IMR-90 (cell line): ENCODE data around the gene NAPA. TPM values are rescaled to one million over a fixed set of nuclear protein-coding genes. Genes with fewer than 3 reads are reported as not detected.

Source experiments
- ATAC-seq: fragments of 200-7000 bp; cut with Tn5 transposase; 2 replicates; pipeline ENCODE4 v1.9.1; 2020; ENCODE audit warnings: low read depth, mild to moderate bottlenecking, moderate library complexity
- BruUV-seq: library from RNA; stranded (reverse); fragments of 400-500 nt; replicated peaks from 2 replicates; lab custom pipeline; 2021; lab: Mats Ljungman, UMichigan
- CTCF ChIA-PET: fragments of 300-600 bp; formaldehyde crosslinking; extraction: SDS; loops from one replicate; lab custom pipeline; 2021; ENCODE audit warnings: antibody characterized with exemption; lab: Yijun Ruan, JAX
- POLR2A ChIA-PET: fragments of 300-600 bp; sonication (Branson Sonifier 250); formaldehyde crosslinking; loops from one replicate; lab custom pipeline; 2022; ENCODE audit warnings: antibody characterized with exemption; ENCODE audit not compliant: unreplicated experiment; lab: Charles Lee
- DNase-seq: peaks from one replicate; pipeline ENCODE4 v3.0.0; 2013
- H2AFZ ChIP-seq: replicated peaks from 2 replicates; pipeline ENCODE3; 2013; ENCODE audit warnings: low read length, mild to moderate bottlenecking; ENCODE audit not compliant: poor library complexity
- H2AK5ac ChIP-seq: 2 replicates; pipeline ENCODE4 v1.6.1; 2013; ENCODE audit warnings: low read depth, low read length, inconsistent platforms
- H2AK9ac ChIP-seq: replicated peaks from 2 replicates; pipeline ENCODE3; 2013; ENCODE audit warnings: mild to moderate bottlenecking, low read depth, low read length, moderate library complexity; ENCODE audit not compliant: poor library complexity
- H2BK120ac ChIP-seq: 2 replicates; pipeline ENCODE4 v1.6.1; 2013; ENCODE audit warnings: low read depth, low read length, inconsistent platforms
- H2BK15ac ChIP-seq: 3 replicates; pipeline ENCODE4 v1.6.1; 2013; ENCODE audit warnings: low read depth, low read length, inconsistent platforms
- H2BK20ac ChIP-seq: 2 replicates; pipeline ENCODE4 v1.6.1; 2013; ENCODE audit warnings: low read depth, mild to moderate bottlenecking, inconsistent platforms, low read length, moderate library complexity
- H2BK5ac ChIP-seq: 2 replicates; pipeline ENCODE4 v1.6.1; 2013; ENCODE audit warnings: mild to moderate bottlenecking, low read depth, low read length, inconsistent platforms; ENCODE audit not compliant: poor library complexity, severe bottlenecking
- H3K14ac ChIP-seq: replicated peaks from 2 replicates; pipeline ENCODE4 v1.6.1; 2013; ENCODE audit warnings: low read depth, low read length, inconsistent platforms
- H3K18ac ChIP-seq: 2 replicates; pipeline ENCODE4 v1.6.1; 2013; ENCODE audit warnings: low read depth, low read length, control low read depth
- H3K23ac ChIP-seq: 2 replicates; pipeline ENCODE4 v1.6.1; 2013; ENCODE audit warnings: low read depth, low read length, inconsistent platforms
- H3K27ac ChIP-seq: 2 replicates; pipeline ENCODE4 v1.5.1; 2013; ENCODE audit warnings: mild to moderate bottlenecking, control low read depth, low read length; ENCODE audit not compliant: insufficient read depth
- H3K27me3 ChIP-seq: 2 replicates; pipeline ENCODE4 v1.6.1; 2013; ENCODE audit warnings: low read length; ENCODE audit not compliant: control insufficient read depth, insufficient read depth
- H3K36me3 ChIP-seq: 2 replicates; pipeline ENCODE4 v1.6.1; 2013; ENCODE audit warnings: low read length, mixed read lengths; ENCODE audit not compliant: control insufficient read depth, insufficient read depth
- H3K4ac ChIP-seq: 2 replicates; pipeline ENCODE4 v1.6.1; 2013; ENCODE audit warnings: low read depth, low read length, inconsistent platforms
- H3K4me1 ChIP-seq: 2 replicates; pipeline ENCODE4 v1.6.1; 2013; ENCODE audit warnings: low read length, mixed read lengths; ENCODE audit not compliant: control insufficient read depth, insufficient read depth
- H3K4me2 ChIP-seq: 2 replicates; pipeline ENCODE4 v1.6.1; 2013; ENCODE audit warnings: low read depth, mild to moderate bottlenecking, control low read depth, low read length, moderate library complexity
- H3K4me3 ChIP-seq: 2 replicates; pipeline ENCODE4 v1.5.1; 2013; ENCODE audit warnings: low read depth, mild to moderate bottlenecking, control low read depth, low read length, moderate library complexity; ENCODE audit not compliant: insufficient read depth
- H3K56ac ChIP-seq: 2 replicates; pipeline ENCODE4 v1.6.1; 2013; ENCODE audit warnings: low read length, inconsistent platforms; ENCODE audit not compliant: insufficient read depth; ENCODE audit errors: extremely low read depth
- H3K79me1 ChIP-seq, 2 experiments: 2 replicates each; pipeline ENCODE4 v1.6.1; 2013; ENCODE audit warnings: low read length in 2 of 2, inconsistent platforms in 1 of 2, low read depth in 1 of 2
- H3K9ac ChIP-seq: 2 replicates; pipeline ENCODE4 v1.6.1; 2013; ENCODE audit warnings: low read depth, low read length, control low read depth
- H3K9me1 ChIP-seq: 2 replicates; pipeline ENCODE4 v1.6.1; 2013; ENCODE audit warnings: low read length, inconsistent platforms; ENCODE audit not compliant: insufficient read depth
- H3K9me3 ChIP-seq: 2 replicates; pipeline ENCODE4 v1.6.1; 2013; ENCODE audit warnings: low read length; ENCODE audit not compliant: control insufficient read depth, insufficient read depth
- H4K20me1 ChIP-seq: 2 replicates; pipeline ENCODE4 v1.6.1; 2013; ENCODE audit warnings: low read length, inconsistent platforms; ENCODE audit not compliant: insufficient read depth
- H4K5ac ChIP-seq: 2 replicates; pipeline ENCODE4 v1.6.1; 2013; ENCODE audit warnings: mild to moderate bottlenecking, low read depth, low read length, control low read depth
- H4K8ac ChIP-seq, 2 experiments: 2 replicates each; pipeline ENCODE4 v1.6.1; 2013; ENCODE audit warnings: low read depth in 2 of 2, low read length in 2 of 2, control low read depth in 1 of 2, inconsistent platforms in 1 of 2
- H4K91ac ChIP-seq: 2 replicates; pipeline ENCODE4 v1.6.1; 2013; ENCODE audit warnings: low read depth, low read length, inconsistent platforms; ENCODE audit not compliant: insufficient read depth
- CEBPB ChIP-seq: IDR thresholded peaks from 2 replicates; pipeline ENCODE4 v1.6.1; 2012; ENCODE audit warnings: low read depth, low read length, improper control_type of control experiment
- FOS ChIP-seq: fragments of 150-350 bp; IDR thresholded peaks from 2 replicates; pipeline ENCODE4 v1.6.1; 2016; ENCODE audit warnings: low read depth, low read length
- MAZ ChIP-seq: IDR thresholded peaks from 2 replicates; pipeline ENCODE4 v1.6.1; 2012; ENCODE audit warnings: low read depth, mild to moderate bottlenecking, low read length, improper control_type of control experiment, moderate library complexity, borderline replicate concordance
- WGBS, 2 experiments: methylation state at CpG; one replicate each; pipeline versions ENCODE4 v1.1.5 to v1.1.7; 2013; ENCODE audit warnings: missing lambda C conversion rate in 2 of 2; ENCODE audit not compliant: insufficient read length in 1 of 2; ENCODE audit errors: extremely low coverage in 2 of 2; 5-methylcytosine and 5-hydroxymethylcytosine counted together
- dilution Hi-C: fragments of 300-500 bp; cut with HindIII; formaldehyde crosslinking; loops from one replicate; pipeline ENCODE4 v1.14.3; 2018; ENCODE audit warnings: low sequenced_read_pairs; ENCODE audit not compliant: unreplicated experiment
- in situ Hi-C: fragments of 300-500 bp; cut with MboI; formaldehyde crosslinking; loops from 3 replicates; pipeline ENCODE4 v1.14.3; 2019; ENCODE audit warnings: low sequenced_read_pairs, inconsistent platforms, mixed read lengths
- intact Hi-C: fragments of 100-400 bp; cut with micrococcal nuclease; formaldehyde crosslinking; loops from 2 replicates; pipeline ENCODE4 v1.10.0; 2022
- polyA plus RNA-seq, 3 experiments: library from polyadenylated mRNA; depleted of rRNA; stranded (reverse); fragments of >200 nt; gene quantifications; 2 replicates each; pipeline ENCODE4 v1.2.3, GENCODE V29; 2012; ENCODE audit warnings: low replicate concordance in 1 of 3
- total RNA-seq: library from RNA; depleted of rRNA; stranded (reverse); fragments of >200 nt; gene quantifications from 2 replicates; pipeline ENCODE4 v1.2.3, GENCODE V29; 2012
- TF ChIP-seq, protein P1 (sequence below): conservative IDR thresholded peaks from 2 replicates; pipeline ENCODE4 v1.5.1; 2012; ENCODE audit warnings: mild to moderate bottlenecking, low read depth, low read length, improper control_type of control experiment

Gene NAPA
- total and polyA plus RNA-seq, 2 of the 4 experiments (the other 2 are of a cell fraction) = 76.4 to 126 TPM

DNA sequence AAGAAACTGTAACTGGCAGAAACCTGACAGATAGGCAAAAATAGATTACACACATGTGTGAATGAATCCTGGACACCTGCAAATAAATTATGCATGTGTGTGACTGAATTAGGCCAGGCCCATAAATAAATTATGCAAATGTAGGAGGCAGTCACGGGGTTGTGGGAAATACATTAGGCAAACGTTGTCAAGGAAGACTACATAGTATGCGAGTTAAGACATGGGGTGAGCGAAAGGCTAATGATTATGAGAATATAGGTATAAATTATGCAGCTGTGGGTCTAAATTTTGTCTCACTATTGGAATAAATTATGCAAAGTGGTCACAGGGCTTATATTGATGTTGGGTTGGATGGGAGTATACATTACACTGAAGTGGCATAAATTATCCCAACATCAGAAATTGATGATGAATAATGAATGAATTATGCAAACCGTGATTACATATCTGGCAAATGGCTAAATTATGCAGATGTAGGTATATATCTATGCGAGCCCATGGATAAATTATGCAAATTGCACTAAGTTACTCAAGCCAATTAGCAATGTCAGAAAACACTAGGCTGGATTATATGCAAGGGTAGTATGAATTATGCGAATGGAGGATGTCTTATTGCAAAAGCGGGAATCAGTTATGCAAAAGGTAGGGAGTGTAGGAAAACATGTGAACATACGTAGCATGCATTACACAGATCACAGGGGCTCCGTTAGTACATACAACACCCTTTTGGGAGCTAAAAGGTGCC is 50.0 kb downstream of the NAPA start:
- no peaks in the 10 kb centered on the region for H3K79me1 ChIP-seq
- peaks cover 5% of the 10 kb centered on the region; the same call in 1 of the 2 replicates for H3K9me3 ChIP-seq
- H3K27me3 ChIP-seq = peaks cover 53% of the 10 kb centered on the region
- H4K8ac ChIP-seq = no peak overlapping the region
- no peak overlapping the region for H2AK9ac ChIP-seq
- no peak overlapping the region for H2BK120ac ChIP-seq
- H4K5ac ChIP-seq = no peak overlapping the region
- no peak overlapping the region for H3K27ac ChIP-seq
- CTCF ChIA-PET = no interaction called here
- TF ChIP-seq CEBPB (no peak), FOS (no peak), MAZ (no peak)
- TF ChIP-seq, protein P1, sequence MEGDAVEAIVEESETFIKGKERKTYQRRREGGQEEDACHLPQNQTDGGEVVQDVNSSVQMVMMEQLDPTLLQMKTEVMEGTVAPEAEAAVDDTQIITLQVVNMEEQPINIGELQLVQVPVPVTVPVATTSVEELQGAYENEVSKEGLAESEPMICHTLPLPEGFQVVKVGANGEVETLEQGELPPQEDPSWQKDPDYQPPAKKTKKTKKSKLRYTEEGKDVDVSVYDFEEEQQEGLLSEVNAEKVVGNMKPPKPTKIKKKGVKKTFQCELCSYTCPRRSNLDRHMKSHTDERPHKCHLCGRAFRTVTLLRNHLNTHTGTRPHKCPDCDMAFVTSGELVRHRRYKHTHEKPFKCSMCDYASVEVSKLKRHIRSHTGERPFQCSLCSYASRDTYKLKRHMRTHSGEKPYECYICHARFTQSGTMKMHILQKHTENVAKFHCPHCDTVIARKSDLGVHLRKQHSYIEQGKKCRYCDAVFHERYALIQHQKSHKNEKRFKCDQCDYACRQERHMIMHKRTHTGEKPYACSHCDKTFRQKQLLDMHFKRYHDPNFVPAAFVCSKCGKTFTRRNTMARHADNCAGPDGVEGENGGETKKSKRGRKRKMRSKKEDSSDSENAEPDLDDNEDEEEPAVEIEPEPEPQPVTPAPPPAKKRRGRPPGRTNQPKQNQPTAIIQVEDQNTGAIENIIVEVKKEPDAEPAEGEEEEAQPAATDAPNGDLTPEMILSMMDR = no peak
- H3K4me1 ChIP-seq = no peaks in the 10 kb centered on the region
- H3K14ac ChIP-seq = no peak overlapping the region
- H3K18ac ChIP-seq = no peak overlapping the region
- no peak overlapping the region for H3K23ac ChIP-seq
- in situ Hi-C loops (no loop called here), dilution Hi-C loops (no loop called here), intact Hi-C loops (no loop called here)
- H3K4ac ChIP-seq = no peak overlapping the region
- ATAC-seq (no peak), DNase-seq (no peak)
- no peak overlapping the region for H2BK5ac ChIP-seq
- POLR2A ChIA-PET = no interaction called here
- H2AFZ ChIP-seq = no peak overlapping the region
- no peak overlapping the region for H3K9ac ChIP-seq
- no peak overlapping the region for H2AK5ac ChIP-seq
- BruUV-seq = no TSS peak
- WGBS, 2 experiments = 51% methylated on average over 4 of the region's 10 CpGs; no CpG with 5 or more reads in 1 of the 2 experiments
- no peaks in the 10 kb centered on the region for H3K36me3 ChIP-seq
- no peaks in the 10 kb centered on the region for H3K9me1 ChIP-seq
- H2BK20ac ChIP-seq = no peak overlapping the region
- H3K4me2 ChIP-seq = no peak overlapping the region
- no peaks in the 10 kb centered on the region for H4K20me1 ChIP-seq
- no peak overlapping the region for H2BK15ac ChIP-seq
- H4K91ac ChIP-seq = no peak overlapping the region
- H3K56ac ChIP-seq = no peak overlapping the region
- H3K4me3 ChIP-seq = no peak overlapping the region
